Transverse colon (tissue), 3 donors: Measurements from ENCODE around the gene TMEM151A.

Experiments used
- CTCF ChIP-seq, 5 experiments: fragments of 200-600 bp in 3 of 5; fragments of 450-650 bp in 2 of 5; sonication (generic) in 3 of 5; IDR thresholded peaks; 1 replicate in 2 of 5; 2 replicates in 3 of 5; pipeline ENCODE4 v1.5.1; 2016 to 2017; ENCODE audit warnings: antibody characterized with exemption in 5 of 5, inconsistent platforms in 3 of 5, mild to moderate bottlenecking in 2 of 5, moderate library complexity in 1 of 5
- POLR2A ChIP-seq: fragments of 450-650 bp; IDR thresholded peaks from one replicate; pipeline ENCODE4 v1.6.1; 2016; ENCODE audit warnings: antibody characterized with exemption, mild to moderate bottlenecking, moderate library complexity

- no peak for TF ChIP-seq CTCF (IDR thresholded peaks at IDR 0.05)
- no peak for TF ChIP-seq POLR2A
Observed at GRCh38 chr11:66340596-66341501, 49.2 kb downstream of the TMEM151A start.
